Sigmoid colon (tissue), 7 donors: ENCODE measurements around the gene TEX13C. TPM values are rescaled to one million over a fixed set of nuclear protein-coding genes. Genes with fewer than 3 reads are reported as not detected.

Experiments
- DNase-seq: peaks from one replicate; pipeline ENCODE4 v3.0.0-alpha.2; 2019
- H3K27ac ChIP-seq, 4 donors: fragments of 200-600 bp; sonication (generic); one replicate each; pipeline ENCODE4 v1.5.1; 2016 to 2019; ENCODE audit warnings: mild to moderate bottlenecking in 1 of 4
- H3K27me3 ChIP-seq, 3 donors: fragments of 200-600 bp; sonication (generic); one replicate each; pipeline ENCODE4 v1.5.1; 2019; ENCODE audit warnings: mild to moderate bottlenecking in 1 of 3
- H3K36me3 ChIP-seq, 4 donors: fragments of 200-600 bp; sonication (generic); one replicate each; pipeline ENCODE4 v1.5.1; 2016 to 2019
- H3K4me1 ChIP-seq, 4 donors: fragments of 200-600 bp; sonication (generic); one replicate each; pipeline ENCODE4 v1.5.1; 2017 to 2019
- H3K4me3 ChIP-seq, 4 donors: fragments of 200-600 bp; sonication (generic); one replicate each; pipeline ENCODE4 v1.5.1; 2017 to 2019; ENCODE audit warnings: mild to moderate bottlenecking in 2 of 4, moderate library complexity in 1 of 4
- H3K9me3 ChIP-seq, 4 donors: fragments of 200-600 bp in 3 of 4; sonication (generic) in 3 of 4; one replicate each; pipeline versions ENCODE4 v1.5.1 to v1.6.1; 2013 to 2019
- CTCF ChIP-seq, 4 experiments: fragments of 450-650 bp in 3 of 4; fragments of 200-600 bp in 1 of 4; IDR thresholded peaks; one replicate each; pipeline ENCODE4 v1.5.1; 2016 to 2019; ENCODE audit warnings: antibody characterized with exemption in 4 of 4, mild to moderate bottlenecking in 3 of 4, moderate library complexity in 2 of 4
- EP300 ChIP-seq, 4 donors: sonication (generic); formaldehyde crosslinking; IDR thresholded peaks; one replicate each; pipeline ENCODE4 v1.6.1; 2017; ENCODE audit warnings: antibody characterized with exemption in 4 of 4
- POLR2A ChIP-seq, 2 donors: fragments of 450-650 bp; IDR thresholded peaks; one replicate each; pipeline ENCODE4 v1.6.1; 2016; ENCODE audit warnings: antibody characterized with exemption in 2 of 2, mild to moderate bottlenecking in 2 of 2, moderate library complexity in 2 of 2
- POLR2AphosphoS5 ChIP-seq, 4 donors: sonication (generic); formaldehyde crosslinking; IDR thresholded peaks; one replicate each; pipeline ENCODE4 v1.6.1; 2017; ENCODE audit warnings: antibody characterized with exemption in 4 of 4
- WGBS, 2 donors: extraction: QIAGEN DNeasy Blood & Tissue Kit; methylation state at CpG; one replicate each; pipeline ENCODE4 v1.1.7; 2013; 5-methylcytosine and 5-hydroxymethylcytosine counted together
- intact Hi-C: fragments of 100-400 bp; cut with DNase I; formaldehyde crosslinking; loops from one replicate; pipeline ENCODE4 v1.15.1; 2023
- polyA plus RNA-seq, 3 donors: library from polyadenylated mRNA; stranded (reverse); fragments of 200-250 nt; gene quantifications; one replicate each; pipeline ENCODE4 v1.2.3, GENCODE V29; 2013
- total RNA-seq, 4 donors: library from RNA; depleted of rRNA; stranded (reverse); fragments of >200 nt; gene quantifications; one replicate each; pipeline ENCODE4 v1.1.0, GENCODE V29; 2016
- donor health status: healthy with polysubstance abuse.
- donor health status: Bipolar disorder and iron deficiency.
- donor health status: healthy.

TEX13C gene
- total RNA-seq (not detected), polyA plus RNA-seq (not detected)

GRCh38 chrX:125319646-125320521 lies at the start of gene TEX13C:
Gene TEX13C (plus strand): TSS chrX:125319871. CDS start chrX:125320120, 249 bp downstream.
- Histone ChIP-seq H3K4me1 (no peaks in the 10 kb centered on the region), H3K4me3 (no peak within 1 kb of the TSS), H3K9me3 (no peaks in the 10 kb centered on the region), H3K36me3 (no peaks in the 10 kb centered on the region), H3K27me3 (no peaks in the 10 kb centered on the region), H3K27ac (no peak within 1 kb of the TSS)
- intact Hi-C loops, result no loop called here
- TF ChIP-seq CTCF (IDR thresholded peaks at IDR 0.05) (no peak), POLR2AphosphoS5 (IDR thresholded peaks at IDR 0.05) (no peak), POLR2A (IDR thresholded peaks at IDR 0.05) (no peak), EP300 (IDR thresholded peaks at IDR 0.05) (no peak)
- WGBS, 2 donors, result 97% methylated on average over 45 of the region's 45 CpGs
- DNase-seq, result no peak

- Histone ChIP-seq H3K4me1 (peaks cover 0 to 12% (median 0%) of the 10 kb centered on the region in 4 donors), H3K27ac (no peak overlapping the region), H3K4me3 (no peak overlapping the region), H3K36me3 (no peaks in the 10 kb centered on the region), H3K27me3 (no peaks in the 10 kb centered on the region), H3K9me3 (no peaks in the 10 kb centered on the region)
- intact Hi-C loops, result no loop called here
- no peak for DNase-seq
- TF ChIP-seq CTCF (IDR thresholded peaks at IDR 0.05) (no peak), POLR2A (IDR thresholded peaks at IDR 0.05) (no peak), POLR2AphosphoS5 (IDR thresholded peaks at IDR 0.05) (no peak), EP300 (IDR thresholded peaks at IDR 0.05) (no peak)
- 79 to 91% methylated on average over 3 of the region's 3 CpGs for WGBS, 2 donors
Observed at GRCh38 chrX:125287282-125287681, 32.4 kb upstream of the TEX13C start.

- WGBS, 2 donors, result 90 to 96% methylated on average over 5 of the region's 5 CpGs
- Histone ChIP-seq H3K4me1 (peaks cover 0 to 12% (median 0%) of the 10 kb centered on the region in 4 donors), H3K4me3 (no peak overlapping the region), H3K27me3 (no peaks in the 10 kb centered on the region), H3K27ac (no peak overlapping the region), H3K9me3 (no peaks in the 10 kb centered on the region), H3K36me3 (no peaks in the 10 kb centered on the region)
- DNase-seq, result no peak
- TF ChIP-seq POLR2A (IDR thresholded peaks at IDR 0.05) (no peak), EP300 (IDR thresholded peaks at IDR 0.05) (no peak), POLR2AphosphoS5 (IDR thresholded peaks at IDR 0.05) (no peak), CTCF (IDR thresholded peaks at IDR 0.05) (no peak)
- intact Hi-C loops, result no loop called here
Observed at GRCh38 chrX:125288343-125288742, 31.3 kb upstream of the TEX13C start.

- Histone ChIP-seq H3K4me3 (no peak overlapping the region), H3K4me1 (peaks cover 0 to 12% (median 0%) of the 10 kb centered on the region in 4 donors), H3K9me3 (no peaks in the 10 kb centered on the region), H3K36me3 (no peaks in the 10 kb centered on the region), H3K27ac (no peak overlapping the region), H3K27me3 (no peaks in the 10 kb centered on the region)
- 51 to 71% methylated on average over 1 of the region's 1 CpG for WGBS, 2 donors
- TF ChIP-seq POLR2AphosphoS5 (IDR thresholded peaks at IDR 0.05) (no peak), CTCF (IDR thresholded peaks at IDR 0.05) (no peak), EP300 (IDR thresholded peaks at IDR 0.05) (no peak), POLR2A (IDR thresholded peaks at IDR 0.05) (no peak)
- no peak for DNase-seq
- intact Hi-C loops, result no loop called here
Observed at GRCh38 chrX:125289209-125289608, 30.5 kb upstream of the TEX13C start.
